ENCODE results near the gene POU2AF2. TPM values are rescaled to one million over a fixed set of nuclear protein-coding genes. Genes with fewer than 3 reads are reported as not detected.

The POU2AF2 gene
- polyA plus RNA-seq, 2 of the 4 experiments (the other 2 are of a cell fraction) = not detected

- ATAC-seq = no peak; a peak in 1 of 6 replicates
- no peak overlapping the region for H3K27ac ChIP-seq
- H3K4me3 ChIP-seq = no peak overlapping the region
- no peak overlapping the region for H3K4me2 ChIP-seq
- DNase-seq (ENCODE audit: low read depth in 1 of 2, low spot score in 1 of 2) = no peak
- no peak for FAIRE-seq
- no peaks in the 10 kb centered on the region for H3K4me1 ChIP-seq
- H3K9me3 ChIP-seq = no peaks in the 10 kb centered on the region
- CTCF ChIA-PET = interaction anchor here (0.6 to 7.9 kb wide), 21 partner anchors 10 to 563 kb away, joined by 3 to 72 read pairs (median 4); no protein-coding TSS in a partner anchor
- WGBS (ENCODE audit: missing lambda C conversion rate) = 36% methylated on average over 3 of the region's 3 CpGs
- TF ChIP-seq MAZ (IDR thresholded peaks at IDR 0.05; ENCODE audit: borderline replicate concordance, low read depth, low read length) (no peak), MAFK (IDR thresholded peaks at IDR 0.05; ENCODE audit: partially characterized antibody) (no peak), ATOH8 (CRISPR knock-in tag; IDR thresholded peaks at IDR 0.05; ENCODE audit: low read depth) (no peak), TFCP2L1 (CRISPR knock-in tag; IDR thresholded peaks at IDR 0.05) (no peak), ZC3H11A (IDR thresholded peaks at IDR 0.05) (no peak), CBX8 (IDR thresholded peaks at IDR 0.05) (no peak)
- TF ChIP-seq, protein P1, sequence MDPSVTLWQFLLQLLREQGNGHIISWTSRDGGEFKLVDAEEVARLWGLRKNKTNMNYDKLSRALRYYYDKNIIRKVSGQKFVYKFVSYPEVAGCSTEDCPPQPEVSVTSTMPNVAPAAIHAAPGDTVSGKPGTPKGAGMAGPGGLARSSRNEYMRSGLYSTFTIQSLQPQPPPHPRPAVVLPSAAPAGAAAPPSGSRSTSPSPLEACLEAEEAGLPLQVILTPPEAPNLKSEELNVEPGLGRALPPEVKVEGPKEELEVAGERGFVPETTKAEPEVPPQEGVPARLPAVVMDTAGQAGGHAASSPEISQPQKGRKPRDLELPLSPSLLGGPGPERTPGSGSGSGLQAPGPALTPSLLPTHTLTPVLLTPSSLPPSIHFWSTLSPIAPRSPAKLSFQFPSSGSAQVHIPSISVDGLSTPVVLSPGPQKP (IDR thresholded peaks at IDR 0.05; ENCODE audit: low read depth, low read length) = no peak
- POLR2A ChIA-PET = interaction anchor here (0.8 kb wide), 1 partner anchor 140 kb away, joined by 6 read pairs; no protein-coding TSS in a partner anchor
Observed at GRCh38 chr11:111282562-111283075, 37.1 kb downstream of the POU2AF2 start.

GRCh38 chr11:111283945-111284481, 38.5 kb downstream of the POU2AF2 start:
- CTCF ChIA-PET = interaction anchor here (1.0 to 7.9 kb wide), 10 partner anchors 10 to 167 kb away, joined by 3 to 72 read pairs (median 8); no protein-coding TSS in a partner anchor
- WGBS (ENCODE audit: missing lambda C conversion rate) = 90% methylated on average over 33 of the region's 33 CpGs
- H3K27ac ChIP-seq = no peak overlapping the region
- TF ChIP-seq, protein P2, sequence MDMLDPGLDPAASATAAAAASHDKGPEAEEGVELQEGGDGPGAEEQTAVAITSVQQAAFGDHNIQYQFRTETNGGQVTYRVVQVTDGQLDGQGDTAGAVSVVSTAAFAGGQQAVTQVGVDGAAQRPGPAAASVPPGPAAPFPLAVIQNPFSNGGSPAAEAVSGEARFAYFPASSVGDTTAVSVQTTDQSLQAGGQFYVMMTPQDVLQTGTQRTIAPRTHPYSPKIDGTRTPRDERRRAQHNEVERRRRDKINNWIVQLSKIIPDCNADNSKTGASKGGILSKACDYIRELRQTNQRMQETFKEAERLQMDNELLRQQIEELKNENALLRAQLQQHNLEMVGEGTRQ (IDR thresholded peaks at IDR 0.05) = no peak
- TF ChIP-seq KDM5A (IDR thresholded peaks at IDR 0.05) (no peak), HOXB5 (CRISPR knock-in tag; IDR thresholded peaks at IDR 0.05) (no peak), NR3C1 (IDR thresholded peaks at IDR 0.05) (no peak), MYC (IDR thresholded peaks at IDR 0.05; ENCODE audit: borderline replicate concordance, low read length) (no peak), HOXA7 (CRISPR knock-in tag; IDR thresholded peaks at IDR 0.05) (no peak), BCL3 (IDR thresholded peaks at IDR 0.05) (no peak), MAX (IDR thresholded peaks at IDR 0.05) (no peak), RAD21 (conservative IDR thresholded peaks at IDR 0.05 in 1 of 2, IDR thresholded peaks at IDR 0.05 in 1 of 2) (no peak)
- FAIRE-seq (no peak), ATAC-seq (no peak), DNase-seq (ENCODE audit: low read depth in 1 of 2, low spot score in 1 of 2) (no peak)
- no peak overlapping the region for H3K4me2 ChIP-seq
- H3K4me1 ChIP-seq = no peaks in the 10 kb centered on the region
- H3K4me3 ChIP-seq = no peak overlapping the region
- POLR2A ChIA-PET = no interaction called here
- no peaks in the 10 kb centered on the region for H3K9me3 ChIP-seq

DNA sequence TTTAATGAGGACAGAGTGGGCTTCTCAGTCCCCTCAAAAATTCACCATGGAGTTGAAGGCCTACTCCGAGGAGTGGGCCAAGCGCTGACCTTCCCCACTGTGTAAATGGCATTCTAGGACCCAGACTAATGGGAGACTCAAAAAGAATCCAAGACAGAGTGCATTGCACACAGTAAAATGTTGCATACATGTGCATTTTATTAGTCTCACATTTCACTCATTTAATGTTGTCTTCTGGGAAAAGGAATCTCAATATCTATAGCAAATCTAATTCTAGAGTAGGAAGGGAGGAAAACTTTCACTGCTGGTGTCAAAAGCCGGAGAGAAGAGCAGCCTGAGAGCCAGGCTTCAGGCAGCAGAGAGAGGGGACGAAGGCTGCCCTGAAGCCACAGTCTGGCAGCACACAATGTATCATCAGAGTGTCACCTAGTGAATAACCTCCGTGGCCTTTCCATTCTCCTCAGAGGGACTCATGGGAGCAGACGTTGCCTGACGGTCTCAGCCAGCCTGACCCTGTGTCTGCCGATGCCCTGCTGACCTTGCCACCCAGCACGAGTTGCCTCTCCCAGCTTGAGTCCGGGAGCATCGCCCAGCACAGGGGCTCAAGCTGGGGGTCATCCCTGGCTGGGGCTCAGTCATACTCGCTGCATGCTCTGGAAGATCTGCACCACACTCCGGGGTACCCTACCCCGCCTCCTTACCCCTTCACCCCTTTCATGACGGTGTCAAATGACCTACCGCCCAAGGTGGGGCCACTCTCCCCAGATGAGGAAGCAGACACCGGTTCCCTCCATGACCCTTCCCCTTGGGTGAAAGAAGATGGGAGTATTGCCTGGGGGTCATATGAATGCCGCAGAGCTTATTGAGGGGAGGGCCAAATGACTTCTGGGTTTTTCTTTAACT, 39.9 kb downstream of the POU2AF2 start:
- POLR2A ChIA-PET = no interaction called here
- no peak for DNase-seq (ENCODE audit: low read depth in 1 of 2, low spot score in 1 of 2)
- CTCF ChIA-PET = interaction anchor here (1.1 to 7.9 kb wide), 6 partner anchors 133 to 165 kb away, joined by 3 to 72 read pairs (median 14); no protein-coding TSS in a partner anchor
- H3K4me3 ChIP-seq = no peak overlapping the region
- no peaks in the 10 kb centered on the region for H3K9me3 ChIP-seq
- no peaks in the 10 kb centered on the region for H3K4me1 ChIP-seq
- H3K27ac ChIP-seq = no peak overlapping the region
- FAIRE-seq = no peak
- no peak overlapping the region for H3K4me2 ChIP-seq
- ATAC-seq = no peak
- WGBS (ENCODE audit: missing lambda C conversion rate) = 66% methylated on average over 14 of the region's 18 CpGs
- TF ChIP-seq ZFP36 (IDR thresholded peaks at IDR 0.05; ENCODE audit: borderline replicate concordance, partially characterized antibody) (no peak), FOXS1 (CRISPR knock-in tag; IDR thresholded peaks at IDR 0.05) (no peak), ESRRA (IDR thresholded peaks at IDR 0.05; ENCODE audit: borderline replicate concordance, low read length) (no peak), HDAC2 (IDR thresholded peaks at IDR 0.05) (no peak), HES2 (IDR thresholded peaks at IDR 0.05) (no peak), BCL3 (IDR thresholded peaks at IDR 0.05) (no peak), JUN (IDR thresholded peaks at IDR 0.05) (no peak), RARB (CRISPR knock-in tag; IDR thresholded peaks at IDR 0.05) (no peak), KDM5A (IDR thresholded peaks at IDR 0.05) (no peak)
- TF ChIP-seq, protein P3, sequence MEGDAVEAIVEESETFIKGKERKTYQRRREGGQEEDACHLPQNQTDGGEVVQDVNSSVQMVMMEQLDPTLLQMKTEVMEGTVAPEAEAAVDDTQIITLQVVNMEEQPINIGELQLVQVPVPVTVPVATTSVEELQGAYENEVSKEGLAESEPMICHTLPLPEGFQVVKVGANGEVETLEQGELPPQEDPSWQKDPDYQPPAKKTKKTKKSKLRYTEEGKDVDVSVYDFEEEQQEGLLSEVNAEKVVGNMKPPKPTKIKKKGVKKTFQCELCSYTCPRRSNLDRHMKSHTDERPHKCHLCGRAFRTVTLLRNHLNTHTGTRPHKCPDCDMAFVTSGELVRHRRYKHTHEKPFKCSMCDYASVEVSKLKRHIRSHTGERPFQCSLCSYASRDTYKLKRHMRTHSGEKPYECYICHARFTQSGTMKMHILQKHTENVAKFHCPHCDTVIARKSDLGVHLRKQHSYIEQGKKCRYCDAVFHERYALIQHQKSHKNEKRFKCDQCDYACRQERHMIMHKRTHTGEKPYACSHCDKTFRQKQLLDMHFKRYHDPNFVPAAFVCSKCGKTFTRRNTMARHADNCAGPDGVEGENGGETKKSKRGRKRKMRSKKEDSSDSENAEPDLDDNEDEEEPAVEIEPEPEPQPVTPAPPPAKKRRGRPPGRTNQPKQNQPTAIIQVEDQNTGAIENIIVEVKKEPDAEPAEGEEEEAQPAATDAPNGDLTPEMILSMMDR (IDR thresholded peaks at IDR 0.05) = no peak
